Activated T-cell treated with anti-CD3 and anti-CD28 coated beads, Interleukin-2, amount 50 U/mL, for 1 hour (primary cell): ENCODE measurements around the gene BTBD9.
"Not testable (repeated sequence)": the region's sequence is repeated elsewhere in the genome, so short reads cannot be mapped to it uniquely, and the experiment has no call there.

Experiments used
- DNase-seq: peaks from one replicate; pipeline ENCODE4 v3.0.0-alpha.2; 2020

Gene BTBD9

GRCh38 chr6:38370653-38371601 is 268.8 kb downstream of the BTBD9 start:
- no peak for DNase-seq

- DNase-seq = no peak
Observed at GRCh38 chr6:38367231-38367630, 272.5 kb downstream of the BTBD9 start.

GRCh38 chr6:38366234-38366633 is 273.5 kb downstream of the BTBD9 start:
- no peak for DNase-seq

GRCh38 chr6:38364775-38365174 is 275.0 kb downstream of the BTBD9 start:
- DNase-seq = no peak

GRCh38 chr6:38364127-38364526 is 275.6 kb downstream of the BTBD9 start:
- no peak for DNase-seq

GRCh38 chr6:38355519-38355918 is 284.2 kb downstream of the BTBD9 start:
- DNase-seq = no peak

- no peak for DNase-seq
Observed at GRCh38 chr6:38354905-38355304, 284.8 kb downstream of the BTBD9 start.

GRCh38 chr6:38354037-38354381 is 285.7 kb downstream of the BTBD9 start:
- DNase-seq = no peak

GRCh38 chr6:38353310-38354036 is 286.3 kb downstream of the BTBD9 start:
- DNase-seq = no peak

GRCh38 chr6:38352636-38353035 is 287.1 kb downstream of the BTBD9 start:
- DNase-seq = no peak

- DNase-seq = no peak
Observed at GRCh38 chr6:38350942-38351341, 288.8 kb downstream of the BTBD9 start.

GRCh38 chr6:38350220-38350619 is 289.5 kb downstream of the BTBD9 start:
- no peak for DNase-seq

- no peak for DNase-seq
Observed at GRCh38 chr6:38349795-38350194, 289.9 kb downstream of the BTBD9 start.

- DNase-seq = no peak
Observed at GRCh38 chr6:38349221-38349620, 290.5 kb downstream of the BTBD9 start.

GRCh38 chr6:38348371-38348770 is 291.4 kb downstream of the BTBD9 start:
- no peak for DNase-seq

- not testable (repeated sequence) for DNase-seq
Observed at GRCh38 chr6:38347829-38348228, 291.9 kb downstream of the BTBD9 start.

- no peak for DNase-seq
Observed at GRCh38 chr6:38346291-38347079, 293.2 kb downstream of the BTBD9 start.

GRCh38 chr6:38345586-38345985 is 294.1 kb downstream of the BTBD9 start:
- DNase-seq = no peak

- DNase-seq = no peak
Observed at GRCh38 chr6:38341496-38341895, 298.2 kb downstream of the BTBD9 start.

GRCh38 chr6:38339914-38340313 is 299.8 kb downstream of the BTBD9 start:
- no peak for DNase-seq

- DNase-seq = no peak
Observed at GRCh38 chr6:38337819-38338465, 301.8 kb downstream of the BTBD9 start.

GRCh38 chr6:38336922-38337321 is 302.8 kb downstream of the BTBD9 start:
- no peak for DNase-seq

- DNase-seq = no peak
Observed at GRCh38 chr6:38326837-38327236, 312.9 kb downstream of the BTBD9 start.
